Stimulated activated CD8-positive, alpha-beta memory T cell treated with anti-CD3 and anti-CD28 coated beads, Interleukin-15, amount 100 ng/mL, for 4 hours (primary cell): ENCODE measurements around the gene KCNJ14.
"Not testable (repeated sequence)": the region's sequence is repeated elsewhere in the genome, so short reads cannot be mapped to it uniquely, and the experiment has no call there.

Experiments used
- DNase-seq, 2 donors: peaks; one replicate each; pipeline ENCODE4 v3.0.0-alpha.2; 2020; ENCODE audit warnings: low read depth in 2 of 2

KCNJ14 gene

GRCh38 chr19:48488478-48488877 lies 33.1 kb downstream of the KCNJ14 start:
- not testable (repeated sequence) for DNase-seq

- peak; percentile 44 to 51 for DNase-seq
Measured at GRCh38 chr19:48489608-48490216, 34.3 kb downstream of the KCNJ14 start.

GRCh38 chr19:48490981-48491792 lies 35.8 kb downstream of the KCNJ14 start:
- DNase-seq = peak; percentile 36 to 42

- no peak for DNase-seq
Measured at GRCh38 chr19:48491793-48492123, 36.4 kb downstream of the KCNJ14 start.

GRCh38 chr19:48492925-48493717 lies 37.7 kb downstream of the KCNJ14 start:
- DNase-seq = peak; percentile 56 to 60

GRCh38 chr19:48493718-48494401 lies 38.5 kb downstream of the KCNJ14 start:
- DNase-seq = no peak

- DNase-seq = no peak
Measured at GRCh38 chr19:48495396-48495795, 40.0 kb downstream of the KCNJ14 start.

GRCh38 chr19:48496959-48497727 lies 41.8 kb downstream of the KCNJ14 start:
- no peak for DNase-seq

- DNase-seq = no peak
Measured at GRCh38 chr19:48497728-48498594, 42.6 kb downstream of the KCNJ14 start.

GRCh38 chr19:48498595-48499311 lies 43.4 kb downstream of the KCNJ14 start:
- DNase-seq = no peak

GRCh38 chr19:48499316-48500090 lies 44.1 kb downstream of the KCNJ14 start:
- DNase-seq = no peak

- DNase-seq = no peak
Measured at GRCh38 chr19:48500830-48501493, 45.6 kb downstream of the KCNJ14 start.

- peak in 1 of 2 donors; percentile 43 for DNase-seq
Measured at GRCh38 chr19:48501494-48502349, 46.3 kb downstream of the KCNJ14 start.

GRCh38 chr19:48502350-48503018 lies 47.1 kb downstream of the KCNJ14 start:
- no peak for DNase-seq

GRCh38 chr19:48506138-48506733 lies 50.9 kb downstream of the KCNJ14 start:
- no peak for DNase-seq

GRCh38 chr19:48507911-48508439 lies 52.6 kb downstream of the KCNJ14 start:
- no peak for DNase-seq
